ENCODE results near the gene UTP25.
"Not testable (repeated sequence)": the region's sequence is repeated elsewhere in the genome, so short reads cannot be mapped to it uniquely, and the experiment has no call there.

UTP25 gene

GRCh38 chr1:209899948-209900347, 72.2 kb downstream of the UTP25 start:
- H3K27me3 ChIP-seq (ENCODE audit: insufficient read depth, insufficient read length) = no peaks in the 10 kb centered on the region
- H3K9ac ChIP-seq (ENCODE audit: insufficient read length, low read depth) = no peak overlapping the region
- H3K9me3 ChIP-seq (ENCODE audit: insufficient read depth, low read length) = no peaks in the 10 kb centered on the region
- no peaks in the 10 kb centered on the region for H3K4me1 ChIP-seq (ENCODE audit: insufficient read depth, insufficient read length)
- peak; percentile 72 for DNase-seq (ENCODE audit: low read depth, low spot score)
- H3K36me3 ChIP-seq (ENCODE audit: insufficient read depth, insufficient read length, low read length) = no peaks in the 10 kb centered on the region
- no peak overlapping the region for H3K4me3 ChIP-seq (ENCODE audit: insufficient read length, low read depth)
- TF ChIP-seq SUZ12 (IDR thresholded peaks at IDR 0.05; ENCODE audit: extremely low read depth, insufficient read depth, insufficient read length) (no peak), ZNF274 (IDR thresholded peaks at IDR 0.05; ENCODE audit: low read depth, low read length) (no peak), YY1 (IDR thresholded peaks at IDR 0.05; ENCODE audit: insufficient read depth, insufficient read length) (no peak)

- H3K9me3 ChIP-seq (ENCODE audit: insufficient read depth, low read length) = no peaks in the 10 kb centered on the region
- no peak overlapping the region for H3K4me3 ChIP-seq (ENCODE audit: insufficient read length, low read depth)
- no peaks in the 10 kb centered on the region for H3K36me3 ChIP-seq (ENCODE audit: insufficient read depth, insufficient read length, low read length)
- TF ChIP-seq SUZ12 (IDR thresholded peaks at IDR 0.05; ENCODE audit: extremely low read depth, insufficient read depth, insufficient read length) = no peak
- no peak for TF ChIP-seq ZNF274 (IDR thresholded peaks at IDR 0.05; ENCODE audit: low read depth, low read length)
- TF ChIP-seq YY1 (IDR thresholded peaks at IDR 0.05; ENCODE audit: insufficient read depth, insufficient read length) = no peak
- no peak overlapping the region for H3K9ac ChIP-seq (ENCODE audit: insufficient read length, low read depth)
- H3K27me3 ChIP-seq (ENCODE audit: insufficient read depth, insufficient read length) = no peaks in the 10 kb centered on the region
- no peak for DNase-seq (ENCODE audit: low read depth, low spot score)
- no peaks in the 10 kb centered on the region for H3K4me1 ChIP-seq (ENCODE audit: insufficient read depth, insufficient read length)
Observed at GRCh38 chr1:209900734-209901133, 73.0 kb downstream of the UTP25 start.

- H3K36me3 ChIP-seq (ENCODE audit: insufficient read depth, insufficient read length, low read length) = no peaks in the 10 kb centered on the region
- no peak overlapping the region for H3K9ac ChIP-seq (ENCODE audit: insufficient read length, low read depth)
- H3K4me1 ChIP-seq (ENCODE audit: insufficient read depth, insufficient read length) = no peaks in the 10 kb centered on the region
- no peak for DNase-seq (ENCODE audit: low read depth, low spot score)
- H3K4me3 ChIP-seq (ENCODE audit: insufficient read length, low read depth) = no peak overlapping the region
- H3K27me3 ChIP-seq (ENCODE audit: insufficient read depth, insufficient read length) = no peaks in the 10 kb centered on the region
- no peaks in the 10 kb centered on the region for H3K9me3 ChIP-seq (ENCODE audit: insufficient read depth, low read length)
- no peak for TF ChIP-seq ZNF274 (IDR thresholded peaks at IDR 0.05; ENCODE audit: low read depth, low read length)
- TF ChIP-seq YY1 (IDR thresholded peaks at IDR 0.05; ENCODE audit: insufficient read depth, insufficient read length) = no peak
- no peak for TF ChIP-seq SUZ12 (IDR thresholded peaks at IDR 0.05; ENCODE audit: extremely low read depth, insufficient read depth, insufficient read length)
Observed at GRCh38 chr1:209901211-209901610, 73.4 kb downstream of the UTP25 start.

GRCh38 chr1:209904774-209905173, 77.0 kb downstream of the UTP25 start:
- H3K4me1 ChIP-seq (ENCODE audit: insufficient read depth, insufficient read length); DNase-seq (ENCODE audit: low read depth, low spot score); H3K9me3 ChIP-seq (ENCODE audit: insufficient read depth, low read length); H3K4me3 ChIP-seq (ENCODE audit: insufficient read length, low read depth); H3K9ac ChIP-seq (ENCODE audit: insufficient read length, low read depth); H3K27me3 ChIP-seq (ENCODE audit: insufficient read depth, insufficient read length); H3K36me3 ChIP-seq (ENCODE audit: insufficient read depth, insufficient read length, low read length): not testable (repeated sequence)

Data from NT2/D1 (cell line).